PFSK-1 (cell line): ENCODE results near the gene TBC1D22A.

Source experiments
- FOXP2 ChIP-seq: optimal IDR thresholded peaks from 2 replicates; pipeline ENCODE3; 2011; ENCODE audit warnings: borderline replicate concordance, control low read depth, inconsistent platforms; ENCODE audit not compliant: insufficient read depth; ENCODE audit errors: extremely low read length, extremely low read depth
- POLR2AphosphoS5 ChIP-seq: IDR thresholded peaks from 2 replicates; pipeline ENCODE4 v1.6.1; 2012; ENCODE audit warnings: low read depth, mild to moderate bottlenecking, control low read depth, low read length, moderate library complexity
- REST ChIP-seq, 2 experiments: IDR thresholded peaks; 2 replicates each; pipeline versions ENCODE4 v1.6.1 to v1.8.0; 2011 to 2012; ENCODE audit warnings: low read depth in 2 of 2, low read length in 2 of 2, control low read depth in 1 of 2, inconsistent platforms in 1 of 2, mild to moderate bottlenecking in 1 of 2, moderate library complexity in 1 of 2; ENCODE audit not compliant: insufficient read depth in 1 of 2
- SIN3A ChIP-seq: IDR thresholded peaks from 2 replicates; pipeline ENCODE4 v1.6.1; 2012; ENCODE audit warnings: mild to moderate bottlenecking, low read length, moderate library complexity, borderline replicate concordance; ENCODE audit not compliant: insufficient read depth
- TAF1 ChIP-seq: IDR thresholded peaks from 2 replicates; pipeline ENCODE4 v1.6.1; 2012; ENCODE audit warnings: low read length, control low read depth, borderline replicate concordance; ENCODE audit not compliant: insufficient read depth

GRCh38 chr22:46739094-46739870 lies 23.2 kb upstream of the TBC1D22A start:
- TF ChIP-seq SIN3A (no peak), REST (IDR thresholded peaks at IDR 0.05; ENCODE audit: insufficient read depth in 1 of 2, low read depth in 2 of 2, low read length in 2 of 2) (no peak), POLR2AphosphoS5 (no peak), TAF1 (no peak), FOXP2 (no peak)
